SKM-1 treated with dmso at 0.1 percent for 144 hours (cell line): ENCODE results near the gene GGT6.

ENCODE experiments used
- DNase-seq: peaks from one replicate; lab custom pipeline; 2025; ENCODE audit not compliant: unreplicated experiment; lab: John Stamatoyannopoulos, UW

The GGT6 gene

GRCh38 chr17:4554997-4555799, 5.2 kb downstream of the GGT6 start, which contains the start of gene MYBBP1A:
Gene MYBBP1A, minus strand, starts transcription at chr17:4555384. Its CDS starts 60 bp downstream, at chr17:4555324.
- DNase-seq, result peak; percentile 85

- DNase-seq, result no peak
These were observed 5.9 kb downstream of the GGT6 start for GRCh38 chr17:4554441-4554996.

- no peak for DNase-seq
These were observed 6.7 kb downstream of the GGT6 start for GRCh38 chr17:4553669-4554068.

- no peak for DNase-seq
These were observed 8.4 kb downstream of the GGT6 start for GRCh38 chr17:4551796-4552525.

- DNase-seq, result no peak
These were observed 9.2 kb downstream of the GGT6 start for GRCh38 chr17:4551141-4551540.

GRCh38 chr17:4550534-4551039, 9.8 kb downstream of the GGT6 start:
- DNase-seq, result no peak

GRCh38 chr17:4549781-4550533, 10.4 kb downstream of the GGT6 start:
- no peak for DNase-seq

- DNase-seq, result no peak
These were observed 11.5 kb downstream of the GGT6 start for GRCh38 chr17:4548721-4549531.

GRCh38 chr17:4548061-4548461, 12.3 kb downstream of the GGT6 start:
- DNase-seq, result no peak

GRCh38 chr17:4547118-4547906, 13.1 kb downstream of the GGT6 start:
- DNase-seq, result no peak

GRCh38 chr17:4545217-4545951, 15.0 kb downstream of the GGT6 start:
- DNase-seq, result no peak

- DNase-seq, result no peak
These were observed 15.5 kb downstream of the GGT6 start for GRCh38 chr17:4544951-4545216.

GRCh38 chr17:4544135-4544950, 16.0 kb downstream of the GGT6 start:
- DNase-seq, result no peak

- no peak for DNase-seq
These were observed 16.8 kb downstream of the GGT6 start for GRCh38 chr17:4543557-4544026.

- no peak for DNase-seq
These were observed 17.6 kb downstream of the GGT6 start for GRCh38 chr17:4542726-4543191.

GRCh38 chr17:4542003-4542725, 18.2 kb downstream of the GGT6 start:
- no peak for DNase-seq

- DNase-seq, result no peak
These were observed 18.9 kb downstream of the GGT6 start for GRCh38 chr17:4541328-4542002.
